ENCODE data around the gene ZNF219.

DNA sequence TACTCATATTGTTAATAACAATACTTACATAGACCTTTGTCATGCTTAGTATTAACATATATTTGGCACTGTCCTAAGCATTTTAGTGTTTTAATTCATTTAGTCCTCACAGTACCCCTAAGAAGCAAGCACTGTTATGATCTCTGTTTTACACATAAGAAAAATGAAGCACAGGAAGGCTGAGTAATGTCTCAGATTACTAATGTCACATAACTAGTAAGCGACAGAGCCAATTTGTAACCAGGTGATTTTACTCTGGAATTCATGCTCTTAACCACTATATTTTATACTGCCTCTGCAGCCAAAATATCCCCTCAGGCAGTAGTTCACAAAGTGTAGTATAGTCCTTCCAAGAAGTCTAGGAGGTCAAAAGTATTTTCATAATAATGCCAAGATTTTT, 22.7 kb upstream of the ZNF219 start:
- TF ChIP-seq, protein P1, sequence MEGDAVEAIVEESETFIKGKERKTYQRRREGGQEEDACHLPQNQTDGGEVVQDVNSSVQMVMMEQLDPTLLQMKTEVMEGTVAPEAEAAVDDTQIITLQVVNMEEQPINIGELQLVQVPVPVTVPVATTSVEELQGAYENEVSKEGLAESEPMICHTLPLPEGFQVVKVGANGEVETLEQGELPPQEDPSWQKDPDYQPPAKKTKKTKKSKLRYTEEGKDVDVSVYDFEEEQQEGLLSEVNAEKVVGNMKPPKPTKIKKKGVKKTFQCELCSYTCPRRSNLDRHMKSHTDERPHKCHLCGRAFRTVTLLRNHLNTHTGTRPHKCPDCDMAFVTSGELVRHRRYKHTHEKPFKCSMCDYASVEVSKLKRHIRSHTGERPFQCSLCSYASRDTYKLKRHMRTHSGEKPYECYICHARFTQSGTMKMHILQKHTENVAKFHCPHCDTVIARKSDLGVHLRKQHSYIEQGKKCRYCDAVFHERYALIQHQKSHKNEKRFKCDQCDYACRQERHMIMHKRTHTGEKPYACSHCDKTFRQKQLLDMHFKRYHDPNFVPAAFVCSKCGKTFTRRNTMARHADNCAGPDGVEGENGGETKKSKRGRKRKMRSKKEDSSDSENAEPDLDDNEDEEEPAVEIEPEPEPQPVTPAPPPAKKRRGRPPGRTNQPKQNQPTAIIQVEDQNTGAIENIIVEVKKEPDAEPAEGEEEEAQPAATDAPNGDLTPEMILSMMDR (conservative IDR thresholded peaks at IDR 0.05; ENCODE audit: low read depth, low read length) = no peak
- TF ChIP-seq EZH2 (IDR thresholded peaks at IDR 0.05; ENCODE audit: low read length, unreplicated experiment) = no peak
- TF ChIP-seq EZH2phosphoT487 (IDR thresholded peaks at IDR 0.05; ENCODE audit: borderline replicate concordance, low read length) = no peak
